Measurements from ENCODE around the gene CYRIA.

Gene CYRIA

GRCh38 chr2:16638946-16639345, 26.7 kb downstream of the CYRIA start:
- Mint-ChIP-seq H3K27me3 (peaks cover 16% of the 10 kb centered on the region), H3K9me3 (peaks cover 2% of the 10 kb centered on the region), H3K36me3 (peaks cover 3% of the 10 kb centered on the region), H3K27ac (no peak overlapping the region), H3K4me1 (peaks cover 24% of the 10 kb centered on the region), H3K4me3 (no peak overlapping the region)
- CTCF ChIA-PET, result interaction anchor here (1.1 to 1.7 kb wide), 4 partner anchors 11 to 118 kb away, joined by 3 to 7 read pairs (median 4); no protein-coding TSS in a partner anchor
- no peak for DNase-seq

- Mint-ChIP-seq H3K27me3 (peaks cover 24% of the 10 kb centered on the region), H3K27ac (no peak overlapping the region), H3K4me3 (no peak overlapping the region), H3K36me3 (peaks cover 3% of the 10 kb centered on the region), H3K9me3 (peaks cover 2% of the 10 kb centered on the region), H3K4me1 (peaks cover 24% of the 10 kb centered on the region)
- CTCF ChIA-PET, result interaction anchor here (1.7 kb wide), 1 partner anchor 28 kb away, joined by 4 read pairs; no protein-coding TSS in a partner anchor
- DNase-seq, result no peak
Observed at GRCh38 chr2:16637304-16637703, 28.3 kb downstream of the CYRIA start.

GRCh38 chr2:16635791-16636699, 29.6 kb downstream of the CYRIA start:
- Mint-ChIP-seq H3K4me3 (no peak overlapping the region), H3K36me3 (peaks cover 3% of the 10 kb centered on the region), H3K4me1 (peaks cover 24% of the 10 kb centered on the region), H3K9me3 (peaks cover 2% of the 10 kb centered on the region), H3K27ac (no peak overlapping the region), H3K27me3 (peaks cover 24% of the 10 kb centered on the region)
- DNase-seq, result no peak
- CTCF ChIA-PET, result interaction anchor here (0.6 to 1.7 kb wide), 2 partner anchors 12 to 27 kb away, joined by 3 to 4 read pairs; no protein-coding TSS in a partner anchor

GRCh38 chr2:16633621-16634430, 31.8 kb downstream of the CYRIA start:
- Mint-ChIP-seq H3K4me1 (peaks cover 23% of the 10 kb centered on the region), H3K9me3 (peaks cover 2% of the 10 kb centered on the region), H3K36me3 (peaks cover 3% of the 10 kb centered on the region), H3K4me3 (no peak overlapping the region), H3K27ac (no peak overlapping the region), H3K27me3 (peaks cover 32% of the 10 kb centered on the region)
- CTCF ChIA-PET, result no interaction called here
- no peak for DNase-seq

GRCh38 chr2:16632598-16632997, 33.0 kb downstream of the CYRIA start:
- CTCF ChIA-PET, result no interaction called here
- H3K9me3 Mint-ChIP-seq, result peaks cover 2% of the 10 kb centered on the region

GRCh38 chr2:16630463-16630862, 35.2 kb downstream of the CYRIA start:
- Mint-ChIP-seq H3K27ac (no peak overlapping the region), H3K4me3 (no peak overlapping the region), H3K36me3 (no peaks in the 10 kb centered on the region), H3K9me3 (no peaks in the 10 kb centered on the region), H3K4me1 (peaks cover 29% of the 10 kb centered on the region), H3K27me3 (peaks cover 24% of the 10 kb centered on the region)
- CTCF ChIA-PET, result interaction anchor here (1.1 to 1.6 kb wide), 3 partner anchors 13 to 125 kb away, joined by 3 to 7 read pairs (median 4); no protein-coding TSS in a partner anchor
- DNase-seq, result no peak

More at GRCh38 chr2:16632598-16632997, 33.0 kb downstream of the CYRIA start:
- Mint-ChIP-seq H3K4me1 (peaks cover 18% of the 10 kb centered on the region), H3K4me3 (no peak overlapping the region), H3K36me3 (no peaks in the 10 kb centered on the region), H3K27me3 (peaks cover 32% of the 10 kb centered on the region), H3K27ac (no peak overlapping the region)
- DNase-seq, result no peak

GRCh38 chr2:16629770-16630169, 35.9 kb downstream of the CYRIA start:
- CTCF ChIA-PET, result interaction anchor here (1.1 to 2.8 kb wide), 2 partner anchors 21 to 126 kb away, joined by 4 to 10 read pairs; no protein-coding TSS in a partner anchor
- peaks cover 24% of the 10 kb centered on the region for H3K27me3 Mint-ChIP-seq
- H3K36me3 Mint-ChIP-seq, result no peaks in the 10 kb centered on the region
- H3K4me3 Mint-ChIP-seq, result no peak overlapping the region
- no peak for DNase-seq
- peaks cover 36% of the 10 kb centered on the region for H3K4me1 Mint-ChIP-seq
- no peaks in the 10 kb centered on the region for H3K9me3 Mint-ChIP-seq
- no peak overlapping the region for H3K27ac Mint-ChIP-seq

GRCh38 chr2:16629044-16629443, 36.6 kb downstream of the CYRIA start:
- CTCF ChIA-PET, result interaction anchor here (2.8 kb wide), 1 partner anchor 20 kb away, joined by 10 read pairs; no protein-coding TSS in a partner anchor
- H3K27ac Mint-ChIP-seq, result no peak overlapping the region
- DNase-seq, result no peak
- H3K4me3 Mint-ChIP-seq, result no peak overlapping the region
- H3K27me3 Mint-ChIP-seq, result peaks cover 18% of the 10 kb centered on the region
- H3K4me1 Mint-ChIP-seq, result peaks cover 41% of the 10 kb centered on the region
- H3K9me3 Mint-ChIP-seq, result no peaks in the 10 kb centered on the region
- H3K36me3 Mint-ChIP-seq, result no peaks in the 10 kb centered on the region

GRCh38 chr2:16628314-16628713, 37.3 kb downstream of the CYRIA start:
- no peak for DNase-seq
- Mint-ChIP-seq H3K36me3 (no peaks in the 10 kb centered on the region), H3K27ac (no peak overlapping the region), H3K9me3 (no peaks in the 10 kb centered on the region), H3K4me1 (peaks cover 49% of the 10 kb centered on the region), H3K27me3 (peaks cover 12% of the 10 kb centered on the region), H3K4me3 (no peak overlapping the region)
- CTCF ChIA-PET, result interaction anchor here (1.2 to 2.8 kb wide), 2 partner anchors 15 to 19 kb away, joined by 3 to 10 read pairs; no protein-coding TSS in a partner anchor

GRCh38 chr2:16626997-16627605, 38.5 kb downstream of the CYRIA start:
- H3K27ac Mint-ChIP-seq, result peak overlapping the region; percentile 28

GRCh38 chr2:16626497-16626896, 39.1 kb downstream of the CYRIA start:
- CTCF ChIA-PET, result no interaction called here
- H3K27ac Mint-ChIP-seq, result peak overlapping the region; percentile 29
- peaks cover 8% of the 10 kb centered on the region for H3K27me3 Mint-ChIP-seq
- H3K9me3 Mint-ChIP-seq, result no peaks in the 10 kb centered on the region
- H3K36me3 Mint-ChIP-seq, result no peaks in the 10 kb centered on the region
- DNase-seq, result no peak
- H3K4me3 Mint-ChIP-seq, result no peak overlapping the region
- H3K4me1 Mint-ChIP-seq, result peaks cover 66% of the 10 kb centered on the region

More at GRCh38 chr2:16626997-16627605, 38.5 kb downstream of the CYRIA start:
- Mint-ChIP-seq H3K4me3 (no peak overlapping the region), H3K9me3 (no peaks in the 10 kb centered on the region), H3K36me3 (no peaks in the 10 kb centered on the region), H3K27me3 (peaks cover 8% of the 10 kb centered on the region), H3K4me1 (peaks cover 61% of the 10 kb centered on the region)
- CTCF ChIA-PET, result interaction anchor here (1.0 to 2.8 kb wide), 3 partner anchors 14 to 129 kb away, joined by 3 to 10 read pairs (median 3); no protein-coding TSS in a partner anchor
- no peak for DNase-seq

- peaks cover 67% of the 10 kb centered on the region for H3K4me1 Mint-ChIP-seq
- peak overlapping the region; percentile 50 for H3K27ac Mint-ChIP-seq
- H3K36me3 Mint-ChIP-seq, result no peaks in the 10 kb centered on the region
- no peak for DNase-seq
- CTCF ChIA-PET, result no interaction called here
- H3K4me3 Mint-ChIP-seq, result no peak overlapping the region
- H3K27me3 Mint-ChIP-seq, result peaks cover 10% of the 10 kb centered on the region
- no peaks in the 10 kb centered on the region for H3K9me3 Mint-ChIP-seq
Observed at GRCh38 chr2:16625759-16626158, 39.9 kb downstream of the CYRIA start.

GRCh38 chr2:16625201-16625729, 40.4 kb downstream of the CYRIA start:
- DNase-seq, result no peak
- H3K9me3 Mint-ChIP-seq, result no peaks in the 10 kb centered on the region
- peaks cover 67% of the 10 kb centered on the region for H3K4me1 Mint-ChIP-seq
- CTCF ChIA-PET, result interaction anchor here (1.3 kb wide), 1 partner anchor 16 kb away, joined by 4 read pairs; no protein-coding TSS in a partner anchor
- peaks cover 13% of the 10 kb centered on the region for H3K27me3 Mint-ChIP-seq
- H3K4me3 Mint-ChIP-seq, result no peak overlapping the region
- H3K36me3 Mint-ChIP-seq, result no peaks in the 10 kb centered on the region
- peak overlapping the region; percentile 64 for H3K27ac Mint-ChIP-seq
